Medulla oblongata (tissue), 1 donor: ENCODE measurements around the gene DENR.

Experiments
- DNase-seq: peaks from one replicate; pipeline ENCODE4 v3.0.0-alpha.2; 2015; ENCODE audit errors: extremely low spot score

DENR gene

DNA sequence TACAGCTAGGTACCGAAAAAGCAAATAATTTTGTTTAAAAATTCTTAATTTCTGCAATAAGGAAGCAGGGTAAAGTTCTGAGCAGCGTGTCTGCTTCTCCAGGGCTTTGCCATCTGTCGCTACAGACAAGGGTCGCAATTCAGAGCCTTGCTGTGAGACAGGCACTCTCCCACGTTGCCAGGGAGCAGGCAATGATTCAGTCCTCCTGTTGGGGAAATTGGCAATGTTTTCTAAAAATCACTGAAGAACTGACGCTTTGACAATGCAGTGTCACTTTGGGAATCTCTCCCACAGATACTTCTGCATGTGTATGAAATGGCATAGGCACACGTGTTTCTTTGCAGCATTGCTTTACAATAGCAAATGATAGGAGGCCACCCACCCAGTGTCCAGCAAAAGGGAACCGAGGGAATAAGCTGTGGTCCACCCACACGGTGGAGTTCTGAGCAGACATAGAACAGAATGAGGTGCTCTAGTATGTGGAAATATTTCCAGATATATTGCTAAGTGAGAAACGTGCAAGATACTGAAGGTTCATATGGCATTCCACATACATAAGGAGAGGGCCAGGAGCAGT is 66.7 kb downstream of the DENR start:
- no peak for DNase-seq

DNA sequence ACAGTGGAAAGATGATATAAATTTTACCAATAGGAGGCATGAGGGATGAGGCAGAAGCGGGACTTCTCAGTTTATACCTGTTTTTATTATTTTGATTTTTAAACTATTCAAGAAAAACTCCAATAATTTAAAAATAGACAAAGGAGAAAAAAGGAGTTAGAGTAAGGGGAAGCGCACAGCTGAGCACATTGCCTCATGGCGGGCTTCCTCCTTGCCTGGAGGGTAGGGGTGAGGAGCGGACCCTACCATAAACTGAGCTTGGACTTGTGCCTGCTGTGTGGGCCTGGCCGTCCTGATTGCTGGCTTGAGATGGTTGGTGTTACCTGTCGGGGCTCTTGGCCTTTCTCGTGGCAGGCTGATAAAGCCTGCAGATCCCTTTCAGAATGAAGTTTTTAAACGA is 67.5 kb downstream of the DENR start:
- no peak for DNase-seq
